IPS DF 4.7 (cell line): Measurements from ENCODE around the gene ARFRP1.
"Not testable (repeated sequence)": the region's sequence is repeated elsewhere in the genome, so short reads cannot be mapped to it uniquely, and the experiment has no call there.

Experiments used
- DNase-seq: peaks from one replicate; pipeline ENCODE4 v3.0.0-alpha.2; 2013; ENCODE audit warnings: low spot score; ENCODE audit errors: extremely low read depth

ARFRP1 gene

GRCh38 chr20:63678667-63679465 is 28.9 kb downstream of the ARFRP1 start:
- no peak for DNase-seq

- DNase-seq = no peak
Measured at GRCh38 chr20:63678071-63678470, 29.7 kb downstream of the ARFRP1 start.

- no peak for DNase-seq
Measured at GRCh38 chr20:63675681-63676368, 32.0 kb downstream of the ARFRP1 start.

DNA sequence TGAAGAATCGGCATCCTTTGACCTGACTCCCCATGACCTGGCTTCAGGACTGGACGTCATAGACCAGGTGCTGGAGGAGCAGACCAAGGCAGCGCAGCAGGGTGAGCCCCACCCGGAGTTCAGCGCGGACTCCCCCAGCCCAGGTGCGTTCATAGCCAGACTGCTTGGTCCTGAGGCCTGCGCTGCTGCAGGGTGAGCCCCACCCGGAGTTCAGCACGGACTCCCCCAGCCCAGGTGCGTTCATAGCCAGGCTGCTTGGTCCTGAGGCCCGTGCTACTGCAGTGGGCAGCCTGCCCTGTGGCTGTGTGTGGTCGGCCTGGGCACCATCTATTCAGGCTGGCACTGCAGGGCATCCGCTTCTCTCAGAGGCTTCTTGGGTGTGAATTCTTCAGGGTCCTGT is 33.8 kb downstream of the ARFRP1 start:
- no peak for DNase-seq

DNA sequence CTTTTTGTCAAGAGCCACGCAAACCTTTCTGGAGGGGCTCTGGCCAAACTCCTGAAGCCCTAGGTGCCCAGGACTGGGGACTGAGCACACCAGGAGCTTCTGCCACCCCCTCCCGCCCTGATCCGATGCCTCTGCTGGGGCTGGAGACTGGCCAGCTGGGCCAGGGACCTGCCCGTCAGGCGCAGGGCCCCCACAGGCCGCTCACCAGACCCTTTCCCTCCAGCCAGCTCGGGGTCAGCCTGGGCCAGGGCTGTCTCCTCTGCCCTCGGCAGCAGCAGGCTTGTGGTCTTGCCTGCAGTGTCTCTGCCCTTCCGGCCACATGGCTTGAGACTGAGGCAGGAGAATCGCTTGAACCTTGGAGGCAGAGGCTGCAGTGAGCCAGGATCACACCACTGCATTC is 35.1 kb downstream of the ARFRP1 start:
- DNase-seq = no peak

- DNase-seq = not testable (repeated sequence)
Measured at GRCh38 chr20:63671695-63672094, 36.1 kb downstream of the ARFRP1 start.

GRCh38 chr20:63668351-63668750 is 39.4 kb downstream of the ARFRP1 start:
- no peak for DNase-seq

GRCh38 chr20:63667858-63668257 is 39.9 kb downstream of the ARFRP1 start:
- no peak for DNase-seq

DNA sequence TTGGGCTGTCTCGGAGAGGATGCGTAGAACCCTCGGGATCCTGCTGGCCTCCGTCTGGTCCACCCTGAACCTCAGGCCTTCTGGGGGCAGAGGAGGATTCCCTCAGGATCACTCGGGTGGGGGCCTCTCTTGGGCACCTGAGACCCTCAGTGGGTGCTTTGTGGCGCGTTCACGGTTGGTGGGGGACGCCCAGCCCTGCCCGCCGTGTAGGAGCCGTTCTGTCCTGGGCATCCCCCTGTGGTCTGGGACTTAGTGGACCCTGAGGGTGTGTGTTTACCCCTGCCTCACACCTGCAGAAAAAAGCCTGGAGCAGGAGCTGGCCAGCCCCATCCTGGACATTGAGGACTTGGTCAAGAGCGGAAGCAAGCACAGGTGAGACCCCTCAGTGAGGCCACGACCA is 42.1 kb downstream of the ARFRP1 start:
- DNase-seq = no peak

GRCh38 chr20:63664861-63665594 is 42.7 kb downstream of the ARFRP1 start:
- no peak for DNase-seq

GRCh38 chr20:63664143-63664851 is 43.5 kb downstream of the ARFRP1 start:
- DNase-seq = no peak

- no peak for DNase-seq
Measured at GRCh38 chr20:63663332-63664066, 44.3 kb downstream of the ARFRP1 start.

DNA sequence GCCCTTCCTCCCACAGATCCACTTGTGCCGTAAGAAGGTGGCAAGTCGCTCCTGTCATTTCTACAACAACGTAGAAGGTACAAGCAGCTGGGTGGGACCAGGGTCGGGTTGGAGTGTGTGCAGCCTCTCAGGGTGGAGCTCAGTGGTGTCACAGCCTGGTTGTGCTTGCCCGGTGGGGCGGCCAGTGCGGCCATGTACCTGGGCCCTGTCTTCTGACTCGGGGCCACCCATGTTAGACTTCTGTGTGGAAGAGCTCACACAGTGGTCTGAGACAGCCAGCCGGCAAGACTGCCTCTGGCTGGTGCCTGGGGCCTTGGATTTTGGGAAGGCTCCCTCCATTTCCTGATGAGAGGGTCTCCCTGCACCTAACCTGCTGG is 45.0 kb downstream of the ARFRP1 start:
- no peak for DNase-seq

DNA sequence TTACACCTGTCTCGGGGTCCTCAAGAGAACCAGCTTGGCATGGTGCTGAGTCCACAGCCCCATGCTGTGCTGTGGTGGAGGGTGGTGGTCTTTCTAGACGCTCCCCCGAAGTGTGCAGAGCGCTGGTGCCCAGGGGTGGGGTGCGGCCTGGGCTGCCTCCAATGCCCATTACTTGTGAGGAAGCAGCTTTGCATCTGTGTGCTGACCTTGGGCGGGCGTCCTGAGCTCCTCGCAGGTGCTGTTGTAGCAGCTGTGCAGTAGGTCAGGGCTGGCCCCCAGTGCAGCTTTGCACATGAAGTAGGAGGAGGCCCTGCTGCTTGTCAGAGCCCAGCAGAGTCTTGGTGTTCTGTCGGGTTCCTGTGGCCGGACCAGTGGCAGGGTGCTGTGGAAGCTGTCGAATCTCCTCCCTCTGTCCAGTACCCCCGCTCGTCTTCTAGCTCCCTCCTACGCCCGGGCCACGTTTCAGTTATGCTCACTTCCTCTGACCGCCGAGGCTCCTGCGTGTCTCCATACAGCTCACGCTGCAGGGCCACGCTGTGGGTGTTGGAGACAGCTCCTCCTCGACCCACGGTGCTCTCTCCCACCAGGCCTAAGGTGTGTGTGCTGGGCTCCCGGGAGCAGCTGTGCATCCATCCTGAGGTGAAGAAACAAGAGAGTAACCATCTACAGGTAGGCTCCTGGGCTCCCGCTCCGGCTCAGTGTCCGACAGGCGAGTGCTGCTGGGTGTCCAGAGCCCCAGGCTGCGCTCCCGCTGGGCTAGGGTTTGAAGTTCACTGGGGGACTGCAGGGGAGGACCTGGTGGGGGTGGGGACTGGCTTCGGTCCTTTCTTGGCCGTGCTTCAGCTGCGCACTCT is 45.6 kb downstream of the ARFRP1 start:
- DNase-seq = no peak

GRCh38 chr20:63661108-63661507 is 46.7 kb downstream of the ARFRP1 start:
- DNase-seq = no peak

DNA sequence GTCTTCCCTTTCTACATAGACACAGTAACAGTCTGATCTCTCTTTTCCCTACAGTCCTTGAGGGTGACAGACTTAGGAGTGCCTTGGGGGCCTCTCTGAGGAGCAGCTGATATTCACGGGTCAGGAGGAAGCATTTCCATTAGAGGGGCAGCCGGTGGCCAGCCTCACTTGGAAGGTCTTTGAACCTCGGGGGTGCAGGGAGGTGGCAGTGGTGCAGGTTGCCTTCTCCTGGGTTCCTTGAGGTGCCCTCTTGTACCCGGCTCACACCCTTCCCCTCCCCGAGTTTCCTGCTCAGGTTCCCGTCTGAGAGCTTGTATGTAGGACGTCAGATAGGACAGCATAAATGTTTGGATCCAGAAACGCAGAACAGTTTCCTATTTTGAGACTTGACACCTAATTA is 47.2 kb downstream of the ARFRP1 start:
- no peak for DNase-seq

DNA sequence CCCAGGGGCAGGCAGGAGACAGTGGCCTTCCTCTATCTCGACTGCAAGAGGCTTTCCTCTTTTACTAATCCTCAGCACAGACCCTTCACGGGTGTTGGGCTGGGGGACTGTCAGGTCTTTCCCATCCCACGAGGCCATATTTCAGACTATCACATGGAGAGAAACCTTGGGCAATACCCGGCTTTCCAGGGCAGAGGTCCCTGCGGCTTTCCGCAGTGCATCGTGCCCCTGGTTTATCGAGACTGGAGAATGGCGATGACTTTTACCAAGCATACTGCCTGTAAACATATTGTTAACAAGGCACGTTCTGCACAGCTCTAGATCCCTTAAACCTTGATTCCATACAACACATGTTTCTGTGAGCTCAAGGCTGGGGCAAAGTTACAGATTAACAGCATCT is 47.6 kb downstream of the ARFRP1 start:
- not testable (repeated sequence) for DNase-seq

DNA sequence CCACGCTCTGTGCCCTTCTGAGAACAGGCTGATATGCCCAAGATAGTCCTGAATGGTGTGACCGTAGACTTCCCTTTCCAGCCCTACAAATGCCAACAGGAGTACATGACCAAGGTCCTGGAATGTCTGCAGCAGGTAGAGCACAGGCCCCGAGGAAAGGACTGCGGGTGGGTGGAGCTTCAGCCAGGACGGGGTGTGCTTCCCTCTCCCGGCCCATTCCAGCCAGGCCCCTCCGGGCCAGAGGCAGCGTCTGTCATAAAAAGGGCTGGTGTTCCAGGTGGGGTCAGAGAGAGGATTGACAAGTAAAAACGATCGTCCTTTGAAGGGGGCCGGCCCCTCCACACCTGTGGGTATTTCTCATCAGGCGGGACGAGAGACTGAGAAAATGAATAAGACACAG is 48.4 kb downstream of the ARFRP1 start:
- DNase-seq = no peak

- no peak for DNase-seq
Measured at GRCh38 chr20:63658749-63659187, 49.0 kb downstream of the ARFRP1 start.
